ENCODE measurements around the gene PLAC8.
A peak's percentile ranks its signal among the peaks of the same experiment; 100 is the strongest.
"Not testable (repeated sequence)": the region's sequence is repeated elsewhere in the genome, so short reads cannot be mapped to it uniquely, and the experiment has no call there.

PLAC8 gene

DNA sequence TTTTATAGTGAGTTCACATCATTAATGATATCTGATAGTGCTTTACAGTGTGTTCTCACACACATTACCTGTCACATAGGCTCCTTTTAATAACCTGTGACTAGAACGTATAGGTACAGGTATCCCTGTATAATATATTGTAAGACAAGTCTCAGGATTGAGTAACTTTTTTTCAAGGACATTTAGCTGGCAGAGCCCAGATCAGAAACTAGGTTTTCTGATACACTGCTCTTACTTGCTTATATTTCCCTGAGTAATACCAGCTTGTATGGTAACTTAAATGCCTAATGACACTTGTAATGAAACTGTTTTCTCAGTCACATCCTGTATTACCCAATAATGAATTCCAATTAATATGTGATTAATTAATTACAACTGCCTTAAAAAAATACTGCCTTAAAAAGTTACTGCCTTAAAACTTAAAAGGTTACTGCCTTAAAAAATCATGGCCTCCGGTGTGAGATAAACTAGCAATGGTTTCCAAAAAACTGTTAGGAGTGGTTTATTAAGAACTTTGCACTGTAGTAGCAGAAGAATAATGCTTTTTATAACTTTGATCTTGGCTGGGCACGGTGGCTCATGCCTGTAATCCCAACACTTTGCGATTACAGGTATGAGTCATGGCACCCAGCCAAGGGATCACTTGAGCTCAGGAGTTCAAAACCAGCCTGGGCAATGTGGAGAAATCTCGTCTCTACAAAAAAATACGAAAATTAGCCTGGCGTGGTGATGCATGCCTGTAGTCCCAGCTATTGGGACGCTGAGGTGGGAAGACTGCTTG lies 67.6 kb downstream of the PLAC8 start:
- TF ChIP-seq, protein P1, sequence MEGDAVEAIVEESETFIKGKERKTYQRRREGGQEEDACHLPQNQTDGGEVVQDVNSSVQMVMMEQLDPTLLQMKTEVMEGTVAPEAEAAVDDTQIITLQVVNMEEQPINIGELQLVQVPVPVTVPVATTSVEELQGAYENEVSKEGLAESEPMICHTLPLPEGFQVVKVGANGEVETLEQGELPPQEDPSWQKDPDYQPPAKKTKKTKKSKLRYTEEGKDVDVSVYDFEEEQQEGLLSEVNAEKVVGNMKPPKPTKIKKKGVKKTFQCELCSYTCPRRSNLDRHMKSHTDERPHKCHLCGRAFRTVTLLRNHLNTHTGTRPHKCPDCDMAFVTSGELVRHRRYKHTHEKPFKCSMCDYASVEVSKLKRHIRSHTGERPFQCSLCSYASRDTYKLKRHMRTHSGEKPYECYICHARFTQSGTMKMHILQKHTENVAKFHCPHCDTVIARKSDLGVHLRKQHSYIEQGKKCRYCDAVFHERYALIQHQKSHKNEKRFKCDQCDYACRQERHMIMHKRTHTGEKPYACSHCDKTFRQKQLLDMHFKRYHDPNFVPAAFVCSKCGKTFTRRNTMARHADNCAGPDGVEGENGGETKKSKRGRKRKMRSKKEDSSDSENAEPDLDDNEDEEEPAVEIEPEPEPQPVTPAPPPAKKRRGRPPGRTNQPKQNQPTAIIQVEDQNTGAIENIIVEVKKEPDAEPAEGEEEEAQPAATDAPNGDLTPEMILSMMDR (IDR thresholded peaks at IDR 0.05; ENCODE audit: control insufficient read depth, extremely low read depth, insufficient read depth), result no peak
- no peak overlapping the region for H3K4me3 ChIP-seq (ENCODE audit: low read depth, low read length)
- peak; percentile 13 for DNase-seq (ENCODE audit: low read depth)

DNA sequence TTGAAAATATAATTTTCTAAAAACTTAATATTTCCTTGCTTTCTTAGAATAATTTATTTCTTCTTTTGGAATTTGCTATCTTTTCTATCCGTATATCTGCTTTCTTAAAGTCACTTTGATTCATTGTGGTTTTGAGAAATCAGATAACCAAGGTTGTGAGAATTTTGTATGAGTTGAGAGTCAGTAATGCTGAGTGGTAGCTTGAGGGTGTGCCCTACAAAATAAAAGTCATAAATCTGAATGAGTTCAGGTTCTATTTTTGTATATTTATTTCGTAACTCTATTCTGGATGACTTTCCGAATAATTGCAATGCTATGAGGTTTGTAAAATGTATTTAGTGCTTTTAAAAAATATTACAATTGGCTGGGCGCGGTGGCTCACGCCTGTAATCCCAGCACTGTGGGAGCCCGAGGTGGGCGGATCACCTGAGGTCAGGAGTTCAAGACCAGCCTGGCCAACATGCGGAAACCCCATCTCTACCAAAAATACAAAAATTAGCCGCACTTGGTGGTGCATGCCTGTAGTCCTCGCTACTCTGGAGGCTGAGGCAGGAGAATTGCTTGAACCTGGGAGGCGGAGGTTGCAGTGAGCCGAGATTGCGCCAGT lies 70.6 kb downstream of the PLAC8 start:
- TF ChIP-seq, protein P1 (IDR thresholded peaks at IDR 0.05; ENCODE audit: control insufficient read depth, extremely low read depth, insufficient read depth), result no peak
- DNase-seq (ENCODE audit: low read depth), result no peak
- no peak overlapping the region for H3K4me3 ChIP-seq (ENCODE audit: low read depth, low read length)

DNA sequence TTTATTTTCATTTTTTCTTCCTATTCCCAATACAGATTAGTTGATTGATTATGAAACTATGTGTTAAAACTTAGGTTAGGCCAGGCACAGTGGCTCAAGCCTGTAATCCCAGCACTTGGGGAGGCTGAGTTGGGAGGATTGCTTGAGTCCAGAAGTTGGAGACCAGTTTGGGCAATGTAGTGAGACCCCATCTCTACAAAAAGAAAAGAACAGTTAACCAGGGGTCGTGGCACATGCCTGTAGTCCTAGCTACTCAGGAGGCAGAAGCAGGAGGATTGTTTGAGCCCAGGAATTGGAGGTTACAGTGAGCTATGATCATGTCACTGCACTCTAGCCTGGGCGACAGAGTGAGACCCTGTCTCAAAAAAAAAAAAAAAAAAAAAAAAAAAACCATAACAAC lies 71.4 kb downstream of the PLAC8 start:
- H3K4me3 ChIP-seq (ENCODE audit: low read depth, low read length); DNase-seq (ENCODE audit: low read depth): not testable (repeated sequence)

DNA sequence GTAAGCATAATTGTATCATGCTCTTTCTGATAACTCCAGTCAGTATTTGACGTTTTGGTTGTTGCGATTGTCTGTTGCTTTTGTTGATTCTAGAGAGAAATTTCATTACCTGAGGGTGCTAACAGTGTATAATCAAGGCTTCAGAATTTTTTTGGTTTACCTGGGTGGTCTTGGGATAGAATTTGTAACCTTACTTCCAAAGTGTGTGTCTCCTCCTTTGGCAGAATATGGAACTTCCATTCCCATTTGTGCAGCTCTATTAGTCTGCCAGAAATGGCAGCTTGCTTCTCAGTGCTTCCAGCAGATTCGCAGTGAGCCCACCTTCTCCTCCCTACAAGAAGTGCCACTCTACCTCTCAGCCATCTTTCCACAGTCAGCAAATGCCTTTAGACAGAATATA lies 74.3 kb downstream of the PLAC8 start:
- no peak overlapping the region for H3K4me3 ChIP-seq (ENCODE audit: low read depth, low read length)
- TF ChIP-seq, protein P1 (IDR thresholded peaks at IDR 0.05; ENCODE audit: control insufficient read depth, extremely low read depth, insufficient read depth), result no peak
- no peak for DNase-seq (ENCODE audit: low read depth)

Data from LNCaP clone FGC (cell line).